Sigmoid colon (tissue), 7 donors: ENCODE results near the gene PPP6C. TPM values are rescaled to one million over a fixed set of nuclear protein-coding genes. Genes with fewer than 3 reads are reported as not detected.
A peak's percentile ranks its signal among the peaks of the same experiment; 100 is the strongest.
"Not testable (repeated sequence)": the region's sequence is repeated elsewhere in the genome, so short reads cannot be mapped to it uniquely, and the experiment has no call there.

Experiments used
- DNase-seq: peaks from one replicate; pipeline ENCODE4 v3.0.0-alpha.2; 2019
- H3K27ac ChIP-seq, 4 donors: fragments of 200-600 bp; sonication (generic); one replicate each; pipeline ENCODE4 v1.5.1; 2016 to 2019; ENCODE audit warnings: mild to moderate bottlenecking in 1 of 4
- H3K27me3 ChIP-seq, 3 donors: fragments of 200-600 bp; sonication (generic); one replicate each; pipeline ENCODE4 v1.5.1; 2019; ENCODE audit warnings: mild to moderate bottlenecking in 1 of 3
- H3K36me3 ChIP-seq, 4 donors: fragments of 200-600 bp; sonication (generic); one replicate each; pipeline ENCODE4 v1.5.1; 2016 to 2019
- H3K4me1 ChIP-seq, 4 donors: fragments of 200-600 bp; sonication (generic); one replicate each; pipeline ENCODE4 v1.5.1; 2017 to 2019
- H3K4me3 ChIP-seq, 4 donors: fragments of 200-600 bp; sonication (generic); one replicate each; pipeline ENCODE4 v1.5.1; 2017 to 2019; ENCODE audit warnings: mild to moderate bottlenecking in 2 of 4, moderate library complexity in 1 of 4
- H3K9me3 ChIP-seq, 4 donors: fragments of 200-600 bp in 3 of 4; sonication (generic) in 3 of 4; one replicate each; pipeline versions ENCODE4 v1.5.1 to v1.6.1; 2013 to 2019
- CTCF ChIP-seq, 4 experiments: fragments of 450-650 bp in 3 of 4; fragments of 200-600 bp in 1 of 4; IDR thresholded peaks; one replicate each; pipeline ENCODE4 v1.5.1; 2016 to 2019; ENCODE audit warnings: antibody characterized with exemption in 4 of 4, mild to moderate bottlenecking in 3 of 4, moderate library complexity in 2 of 4
- EP300 ChIP-seq, 4 donors: sonication (generic); formaldehyde crosslinking; IDR thresholded peaks; one replicate each; pipeline ENCODE4 v1.6.1; 2017; ENCODE audit warnings: antibody characterized with exemption in 4 of 4
- POLR2A ChIP-seq, 2 donors: fragments of 450-650 bp; IDR thresholded peaks; one replicate each; pipeline ENCODE4 v1.6.1; 2016; ENCODE audit warnings: antibody characterized with exemption in 2 of 2, mild to moderate bottlenecking in 2 of 2, moderate library complexity in 2 of 2
- POLR2AphosphoS5 ChIP-seq, 4 donors: sonication (generic); formaldehyde crosslinking; IDR thresholded peaks; one replicate each; pipeline ENCODE4 v1.6.1; 2017; ENCODE audit warnings: antibody characterized with exemption in 4 of 4
- WGBS, 2 donors: extraction: QIAGEN DNeasy Blood & Tissue Kit; methylation state at CpG; one replicate each; pipeline ENCODE4 v1.1.7; 2013; 5-methylcytosine and 5-hydroxymethylcytosine counted together
- intact Hi-C: fragments of 100-400 bp; cut with DNase I; formaldehyde crosslinking; loops from one replicate; pipeline ENCODE4 v1.15.1; 2023
- polyA plus RNA-seq, 3 donors: library from polyadenylated mRNA; stranded (reverse); fragments of 200-250 nt; gene quantifications; one replicate each; pipeline ENCODE4 v1.2.3, GENCODE V29; 2013
- total RNA-seq, 4 donors: library from RNA; depleted of rRNA; stranded (reverse); fragments of >200 nt; gene quantifications; one replicate each; pipeline ENCODE4 v1.1.0, GENCODE V29; 2016
- donor health status: healthy with polysubstance abuse.
- donor health status: Bipolar disorder and iron deficiency.
- donor health status: healthy.

PPP6C gene
- total and polyA plus RNA-seq, 7 donors, result 24.8 to 41.6 (median 31.6) TPM

- no peak for TF ChIP-seq POLR2AphosphoS5 (IDR thresholded peaks at IDR 0.05)
- TF ChIP-seq POLR2A (IDR thresholded peaks at IDR 0.05), result no peak
- TF ChIP-seq CTCF (IDR thresholded peaks at IDR 0.05), result no peak
- TF ChIP-seq EP300 (IDR thresholded peaks at IDR 0.05), result no peak
- Histone ChIP-seq H3K4me3 (no peak overlapping the region), H3K27me3 (no peaks in the 10 kb centered on the region), H3K36me3 (peaks cover 0 to 61% (median 10%) of the 10 kb centered on the region in 4 donors), H3K4me1 (no peaks in the 10 kb centered on the region), H3K27ac (no peak overlapping the region), H3K9me3 (no peaks in the 10 kb centered on the region)
- intact Hi-C loops, result no loop called here
- DNase-seq, result no peak
- 84 to 89% methylated on average over 5 of the region's 5 CpGs for WGBS, 2 donors
Measured at GRCh38 chr9:125214186-125214585, 24.6 kb upstream of the PPP6C start.

- whole genome bisulfite sequencing, 2 donors, result 84 to 97% methylated on average over 3 of the region's 3 CpGs
- intact Hi-C loops, result loop anchor here (5.0 kb wide), 1 partner anchor 38 kb away; the partner anchor contains the start of gene HSPA5
Measured at GRCh38 chr9:125204477-125204876, 14.9 kb upstream of the PPP6C start.

GRCh38 chr9:125202846-125203618, 13.4 kb upstream of the PPP6C start:
- no peak for TF ChIP-seq POLR2A (IDR thresholded peaks at IDR 0.05)
- TF ChIP-seq CTCF (IDR thresholded peaks at IDR 0.05), result no peak
- no peak for TF ChIP-seq EP300 (IDR thresholded peaks at IDR 0.05)
- no peak for TF ChIP-seq POLR2AphosphoS5 (IDR thresholded peaks at IDR 0.05)
- Histone ChIP-seq H3K4me1 (peaks cover 0 to 23% (median 16%) of the 10 kb centered on the region in 4 donors), H3K27me3 (no peaks in the 10 kb centered on the region), H3K4me3 (no peak overlapping the region), H3K36me3 (peaks cover 0 to 50% (median 11%) of the 10 kb centered on the region in 4 donors), H3K27ac (no peak overlapping the region), H3K9me3 (no peaks in the 10 kb centered on the region)
- intact Hi-C loops, result loop anchor here (5.0 kb wide), 1 partner anchor 39 kb away; the partner anchor contains the start of gene HSPA5
- no peak for DNase-seq
- WGBS, 2 donors, result 83 to 86% methylated on average over 1 of the region's 1 CpG

More at GRCh38 chr9:125204477-125204876, 14.9 kb upstream of the PPP6C start:
- Histone ChIP-seq H3K4me1 (peaks cover 0 to 11% (median 9%) of the 10 kb centered on the region in 4 donors), H3K4me3 (no peak overlapping the region), H3K9me3 (no peaks in the 10 kb centered on the region), H3K36me3 (peaks cover 0 to 64% (median 16%) of the 10 kb centered on the region in 4 donors), H3K27ac (no peak overlapping the region), H3K27me3 (no peaks in the 10 kb centered on the region)
- DNase-seq, result no peak
- no peak for TF ChIP-seq CTCF (IDR thresholded peaks at IDR 0.05)
- no peak for TF ChIP-seq EP300 (IDR thresholded peaks at IDR 0.05)
- TF ChIP-seq POLR2AphosphoS5 (IDR thresholded peaks at IDR 0.05), result no peak
- TF ChIP-seq POLR2A (IDR thresholded peaks at IDR 0.05), result no peak

- Histone ChIP-seq H3K27me3 (no peaks in the 10 kb centered on the region), H3K4me1 (peaks cover 0 to 23% (median 16%) of the 10 kb centered on the region in 4 donors), H3K27ac (peak within 1 kb of the TSS; percentile 93 to 96 (median 95)), H3K36me3 (peaks cover 0 to 24% (median 7%) of the 10 kb centered on the region in 4 donors), H3K9me3 (no peaks in the 10 kb centered on the region), H3K4me3 (peak within 1 kb of the TSS; percentile 38 to 84 (median 76))
- TF ChIP-seq POLR2A (IDR thresholded peaks at IDR 0.05), result peak; percentile 83 to 85
- peak; percentile 87 to 97 (median 94) for TF ChIP-seq POLR2AphosphoS5 (IDR thresholded peaks at IDR 0.05)
- peak in 1 of 4 donors; percentile 36 for TF ChIP-seq EP300 (IDR thresholded peaks at IDR 0.05)
- TF ChIP-seq CTCF (IDR thresholded peaks at IDR 0.05), result no peak
- 1% methylated on average over 51 of the region's 51 CpGs for WGBS, 2 donors
- intact Hi-C loops, result loop anchor here (5.0 kb wide), 1 partner anchor 42 kb away; the partner anchor contains the start of gene HSPA5
- DNase-seq, result peak; percentile 98
Measured at GRCh38 chr9:125200216-125201047, 10.8 kb upstream of the PPP6C start, which contains the start of gene RABEPK. RABEPK (plus strand) TSS chr9:125200542; CDS start chr9:125203014, 2,472 bp downstream.

- 87% methylated on average over 1 of the region's 1 CpG; no CpG with 5 or more reads in 1 of the 2 donors for WGBS, 2 donors
Measured at GRCh38 chr9:125195591-125195990, 6.0 kb upstream of the PPP6C start.

GRCh38 chr9:125194466-125194865, 4.9 kb upstream of the PPP6C start:
- H3K9me3 ChIP-seq, H3K4me3 ChIP-seq, H3K27me3 ChIP-seq, H3K36me3 ChIP-seq, DNase-seq, H3K27ac ChIP-seq, intact Hi-C loops: not testable (repeated sequence)
- peaks cover 0 to 23% (median 18%) of the 10 kb centered on the region in 4 donors for H3K4me1 ChIP-seq
- 93 to 94% methylated on average over 5 of the region's 5 CpGs for WGBS, 2 donors

More at GRCh38 chr9:125195591-125195990, 6.0 kb upstream of the PPP6C start:
- H3K4me3 ChIP-seq, H3K36me3 ChIP-seq, intact Hi-C loops, DNase-seq, H3K27ac ChIP-seq, H3K9me3 ChIP-seq, H3K27me3 ChIP-seq: not testable (repeated sequence)
- H3K4me1 ChIP-seq, result peaks cover 0 to 22% (median 14%) of the 10 kb centered on the region in 4 donors
